ENCODE measurements around the gene CMTM8. TPM values are rescaled to one million over a fixed set of nuclear protein-coding genes. Genes with fewer than 3 reads are reported as not detected.

The CMTM8 gene
- total RNA-seq, 1 experiment from 2014 or later: 28.5 TPM

GRCh38 chr3:32274306-32274705, 35.8 kb downstream of the CMTM8 start:
- ChIA-PET CTCF (interaction anchor here (1.7 kb wide), 1 partner anchor 18 kb away, joined by 9 read pairs; no protein-coding TSS in a partner anchor), POLR2A (no interaction called here)
- DNase-seq: no peak
- no peak for TF ChIP-seq CTCF (IDR thresholded peaks at IDR 0.05; ENCODE audit: insufficient read depth in 1 of 2, low read depth in 1 of 2, low read length in 1 of 2, severe bottlenecking in 1 of 2, unreplicated experiment in 1 of 2)
- H3K4me3 Mint-ChIP-seq (ENCODE audit: unreplicated experiment): no peak overlapping the region
- no peaks in the 10 kb centered on the region for H3K27me3 Mint-ChIP-seq (ENCODE audit: insufficient read depth, unreplicated experiment)
- no peaks in the 10 kb centered on the region for H3K9me3 Mint-ChIP-seq (ENCODE audit: unreplicated experiment)
- intact Hi-C loops (cut with micrococcal nuclease; ENCODE audit: unreplicated experiment): no loop called here
- H3K4me1 Mint-ChIP-seq (ENCODE audit: low read depth, unreplicated experiment): peaks cover 17% of the 10 kb centered on the region
- BruUV-seq (replicated peaks): no TSS peak
- no peak overlapping the region for H3K27ac Mint-ChIP-seq (ENCODE audit: unreplicated experiment)
- H3K9me3 ChIP-seq: no peaks in the 10 kb centered on the region
- no peak overlapping the region for H3K4me3 ChIP-seq (ENCODE audit: low read depth, low read length)
- H3K36me3 ChIP-seq (ENCODE audit: control insufficient read depth, insufficient read depth, low read length): no peaks in the 10 kb centered on the region
- peaks cover 12% of the 10 kb centered on the region; the same call in 1 of the 2 replicates for H3K4me1 ChIP-seq
- no peaks in the 10 kb centered on the region for H3K27me3 ChIP-seq (replicated peaks; ENCODE audit: control insufficient read depth, insufficient read depth, low read length)
- H3K36me3 Mint-ChIP-seq (ENCODE audit: insufficient read depth, unreplicated experiment): peaks cover 4% of the 10 kb centered on the region

- peaks cover 4% of the 10 kb centered on the region for H3K36me3 Mint-ChIP-seq (ENCODE audit: insufficient read depth, unreplicated experiment)
- intact Hi-C loops (cut with micrococcal nuclease; ENCODE audit: unreplicated experiment): no loop called here
- H3K27me3 Mint-ChIP-seq (ENCODE audit: insufficient read depth, unreplicated experiment): no peaks in the 10 kb centered on the region
- H3K27me3 ChIP-seq (replicated peaks; ENCODE audit: control insufficient read depth, insufficient read depth, low read length): no peaks in the 10 kb centered on the region
- TF ChIP-seq CTCF (IDR thresholded peaks at IDR 0.05; ENCODE audit: insufficient read depth in 1 of 2, low read depth in 1 of 2, low read length in 1 of 2, severe bottlenecking in 1 of 2, unreplicated experiment in 1 of 2): no peak
- no peak overlapping the region for H3K4me3 ChIP-seq (ENCODE audit: low read depth, low read length)
- H3K9me3 Mint-ChIP-seq (ENCODE audit: unreplicated experiment): no peaks in the 10 kb centered on the region
- no peaks in the 10 kb centered on the region for H3K36me3 ChIP-seq (ENCODE audit: control insufficient read depth, insufficient read depth, low read length)
- no peak for DNase-seq
- H3K4me3 Mint-ChIP-seq (ENCODE audit: unreplicated experiment): no peak overlapping the region
- CTCF ChIA-PET: interaction anchor here (0.6 kb wide), 1 partner anchor 67 kb away, joined by 3 read pairs; no protein-coding TSS in a partner anchor
- POLR2A ChIA-PET: no interaction called here
- H3K9me3 ChIP-seq: no peaks in the 10 kb centered on the region
- no peak overlapping the region for H3K27ac Mint-ChIP-seq (ENCODE audit: unreplicated experiment)
- BruUV-seq (replicated peaks): no TSS peak
- peaks cover 19% of the 10 kb centered on the region; the same call in 1 of the 2 replicates for H3K4me1 ChIP-seq
- H3K4me1 Mint-ChIP-seq (ENCODE audit: low read depth, unreplicated experiment): peaks cover 17% of the 10 kb centered on the region
Observed at GRCh38 chr3:32275506-32275905, 37.0 kb downstream of the CMTM8 start.

GRCh38 chr3:32276279-32276841, 37.9 kb downstream of the CMTM8 start:
- DNase-seq: peak in 1 of 2 experiments; percentile 65
- H3K4me3 Mint-ChIP-seq (ENCODE audit: unreplicated experiment): no peak overlapping the region
- ChIA-PET POLR2A (no interaction called here), CTCF (interaction anchor here (0.6 to 1.2 kb wide), 2 partner anchors 16 to 37 kb away, joined by 3 read pairs; no protein-coding TSS in a partner anchor)
- H3K4me1 ChIP-seq: peaks cover 26% of the 10 kb centered on the region
- no TSS peak for BruUV-seq (replicated peaks)
- no peaks in the 10 kb centered on the region for H3K36me3 Mint-ChIP-seq (ENCODE audit: insufficient read depth, unreplicated experiment)
- H3K9me3 ChIP-seq: no peaks in the 10 kb centered on the region
- intact Hi-C loops (cut with micrococcal nuclease; ENCODE audit: unreplicated experiment): loop anchor here (2.0 kb wide), 1 partner anchor 16 kb away; no protein-coding TSS in a partner anchor
- H3K36me3 ChIP-seq (ENCODE audit: control insufficient read depth, insufficient read depth, low read length): no peaks in the 10 kb centered on the region
- H3K27me3 Mint-ChIP-seq (ENCODE audit: insufficient read depth, unreplicated experiment): no peaks in the 10 kb centered on the region
- no peak for TF ChIP-seq CTCF (IDR thresholded peaks at IDR 0.05; ENCODE audit: insufficient read depth in 1 of 2, low read depth in 1 of 2, low read length in 1 of 2, severe bottlenecking in 1 of 2, unreplicated experiment in 1 of 2)
- peaks cover 22% of the 10 kb centered on the region for H3K4me1 Mint-ChIP-seq (ENCODE audit: low read depth, unreplicated experiment)
- H3K9me3 Mint-ChIP-seq (ENCODE audit: unreplicated experiment): no peaks in the 10 kb centered on the region
- H3K4me3 ChIP-seq (ENCODE audit: low read depth, low read length): no peak overlapping the region
- H3K27me3 ChIP-seq (replicated peaks; ENCODE audit: control insufficient read depth, insufficient read depth, low read length): no peaks in the 10 kb centered on the region
- H3K27ac Mint-ChIP-seq (ENCODE audit: unreplicated experiment): no peak overlapping the region
